Progenitor cell of endocrine pancreas (in vitro differentiated cells): ENCODE measurements around the gene HMX1. TPM values are rescaled to one million over a fixed set of nuclear protein-coding genes. Genes with fewer than 3 reads are reported as not detected.

Experiments used
- DNase-seq: peaks from one replicate; pipeline ENCODE4 v3.0.0; 2021; ENCODE audit warnings: low spot score; ENCODE audit not compliant: unreplicated experiment
- H3K27ac Mint-ChIP-seq: 2 replicates; pipeline ENCODE4 v1.8.0; 2021; ENCODE audit warnings: mild to moderate bottlenecking, moderate library complexity, mixed read lengths
- H3K27me3 Mint-ChIP-seq: 2 replicates; pipeline ENCODE4 v1.8.0; 2021; ENCODE audit warnings: mixed read lengths
- H3K36me3 Mint-ChIP-seq: 2 replicates; pipeline ENCODE4 v1.8.0; 2022; ENCODE audit warnings: mixed read lengths; ENCODE audit not compliant: insufficient read depth
- H3K4me1 Mint-ChIP-seq: 2 replicates; pipeline ENCODE4 v1.8.0; 2021; ENCODE audit warnings: low read depth, mixed read lengths
- H3K4me3 Mint-ChIP-seq: 2 replicates; pipeline ENCODE4 v1.8.0; 2021; ENCODE audit warnings: low read depth, mild to moderate bottlenecking, moderate library complexity, mixed read lengths
- H3K9me3 Mint-ChIP-seq: 2 replicates; pipeline ENCODE4 v1.8.0; 2021; ENCODE audit warnings: low read depth, mixed read lengths
- CTCF ChIP-seq: fragments of 200-600 bp; sonication (generic); IDR thresholded peaks from one replicate; pipeline ENCODE4 v1.5.0; 2021; ENCODE audit warnings: antibody characterized with exemption, mild to moderate bottlenecking; ENCODE audit not compliant: unreplicated experiment
- total RNA-seq: library from RNA; stranded (reverse); gene quantifications from 2 replicates; pipeline ENCODE4 v1.2.1, GENCODE V29; 2021

HMX1 gene
- total RNA-seq, 1 donor from 2014 or later, result 0.65 TPM

- DNase-seq, result no peak
- H3K27ac Mint-ChIP-seq, result no peak overlapping the region
- peaks cover 59% of the 10 kb centered on the region for H3K27me3 Mint-ChIP-seq
- H3K36me3 Mint-ChIP-seq, result no peaks in the 10 kb centered on the region
- no peaks in the 10 kb centered on the region for H3K4me1 Mint-ChIP-seq
- TF ChIP-seq CTCF, result no peak
- no peak overlapping the region for H3K4me3 Mint-ChIP-seq
- no peaks in the 10 kb centered on the region for H3K9me3 Mint-ChIP-seq
Measured at GRCh38 chr4:8849266-8850073, 22.2 kb downstream of the HMX1 start.

- DNase-seq, result no peak
- H3K36me3 Mint-ChIP-seq, result no peaks in the 10 kb centered on the region
- no peak overlapping the region for H3K27ac Mint-ChIP-seq
- TF ChIP-seq CTCF, result no peak
- no peak overlapping the region for H3K4me3 Mint-ChIP-seq
- peaks cover 59% of the 10 kb centered on the region for H3K27me3 Mint-ChIP-seq
- no peaks in the 10 kb centered on the region for H3K4me1 Mint-ChIP-seq
- no peaks in the 10 kb centered on the region for H3K9me3 Mint-ChIP-seq
Measured at GRCh38 chr4:8848507-8849265, 23.0 kb downstream of the HMX1 start.

- H3K27me3 Mint-ChIP-seq, result peaks cover 59% of the 10 kb centered on the region
- H3K27ac Mint-ChIP-seq, result no peak overlapping the region
- no peaks in the 10 kb centered on the region for H3K4me1 Mint-ChIP-seq
- no peaks in the 10 kb centered on the region for H3K9me3 Mint-ChIP-seq
- H3K36me3 Mint-ChIP-seq, result no peaks in the 10 kb centered on the region
- no peak for DNase-seq
- no peak overlapping the region for H3K4me3 Mint-ChIP-seq
- TF ChIP-seq CTCF, result no peak
Measured at GRCh38 chr4:8847764-8848163, 23.9 kb downstream of the HMX1 start.

GRCh38 chr4:8847331-8847730 is 24.3 kb downstream of the HMX1 start:
- no peak for DNase-seq
- TF ChIP-seq CTCF, result no peak
- H3K36me3 Mint-ChIP-seq, result no peaks in the 10 kb centered on the region
- peaks cover 57% of the 10 kb centered on the region for H3K27me3 Mint-ChIP-seq
- no peaks in the 10 kb centered on the region for H3K4me1 Mint-ChIP-seq
- no peak overlapping the region for H3K27ac Mint-ChIP-seq
- no peaks in the 10 kb centered on the region for H3K9me3 Mint-ChIP-seq
- H3K4me3 Mint-ChIP-seq, result no peak overlapping the region

- no peak overlapping the region for H3K4me3 Mint-ChIP-seq
- TF ChIP-seq CTCF, result no peak
- H3K9me3 Mint-ChIP-seq, result no peaks in the 10 kb centered on the region
- peaks cover 53% of the 10 kb centered on the region for H3K27me3 Mint-ChIP-seq
- H3K4me1 Mint-ChIP-seq, result no peaks in the 10 kb centered on the region
- H3K27ac Mint-ChIP-seq, result peak overlapping the region; percentile 23
- H3K36me3 Mint-ChIP-seq, result no peaks in the 10 kb centered on the region
- no peak for DNase-seq
Measured at GRCh38 chr4:8846826-8847225, 24.8 kb downstream of the HMX1 start.
